KBM-7 (cell line): ENCODE measurements around the gene ACSM4.
"Not testable (repeated sequence)": the region's sequence is repeated elsewhere in the genome, so short reads cannot be mapped to it uniquely, and the experiment has no call there.

Experiments
- DNase-seq: peaks from one replicate; pipeline ENCODE4 v3.0.0-alpha.2; 2015
- in situ Hi-C: fragments of 300-500 bp; cut with MboI; formaldehyde crosslinking; loops from 2 replicates; pipeline ENCODE4 v1.14.3; 2020; ENCODE audit warnings: low sequenced_read_pairs, low pct_unique_long_range_greater_than_20kb, mixed read lengths

The ACSM4 gene

DNA sequence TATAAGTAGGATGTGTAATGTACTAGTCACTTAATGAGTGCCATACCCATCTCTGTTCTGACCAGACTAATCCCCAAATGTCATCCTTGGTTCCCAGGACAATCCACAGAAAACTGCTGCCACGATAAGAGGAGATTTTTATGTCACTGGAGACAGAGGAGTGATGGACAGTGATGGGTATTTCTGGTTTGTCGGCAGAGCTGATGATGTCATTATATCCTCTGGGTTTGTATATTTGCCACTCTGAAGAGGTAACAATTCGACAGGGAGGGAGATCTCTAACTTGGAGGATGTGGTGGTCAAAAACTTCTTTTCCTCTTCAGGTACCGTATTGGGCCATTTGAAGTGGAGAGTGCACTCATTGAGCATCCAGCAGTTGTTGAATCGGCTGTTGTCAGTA, 20.3 kb downstream of the ACSM4 start:
- DNase-seq = no peak
- in situ Hi-C loops = no loop called here

DNA sequence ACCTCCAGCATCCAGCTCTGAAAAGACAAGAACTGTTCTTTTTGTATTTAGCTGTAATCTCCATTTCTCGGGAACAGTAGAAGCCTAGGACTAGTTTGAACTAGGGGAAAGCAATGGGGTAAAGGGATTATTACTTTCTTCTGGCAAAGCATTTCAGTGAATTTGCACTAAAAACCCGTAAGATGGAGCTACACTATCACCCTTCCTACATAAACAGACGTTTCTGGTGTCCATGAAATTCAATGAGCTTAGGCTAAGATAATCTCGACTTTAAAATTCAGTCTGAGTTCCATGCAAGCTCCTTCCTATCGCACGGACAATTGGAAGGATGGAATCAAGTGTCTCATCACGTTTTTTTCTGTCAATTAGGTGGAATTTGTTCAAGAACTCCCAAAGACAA, 24.0 kb downstream of the ACSM4 start:
- DNase-seq = no peak
- in situ Hi-C loops = no loop called here

DNA sequence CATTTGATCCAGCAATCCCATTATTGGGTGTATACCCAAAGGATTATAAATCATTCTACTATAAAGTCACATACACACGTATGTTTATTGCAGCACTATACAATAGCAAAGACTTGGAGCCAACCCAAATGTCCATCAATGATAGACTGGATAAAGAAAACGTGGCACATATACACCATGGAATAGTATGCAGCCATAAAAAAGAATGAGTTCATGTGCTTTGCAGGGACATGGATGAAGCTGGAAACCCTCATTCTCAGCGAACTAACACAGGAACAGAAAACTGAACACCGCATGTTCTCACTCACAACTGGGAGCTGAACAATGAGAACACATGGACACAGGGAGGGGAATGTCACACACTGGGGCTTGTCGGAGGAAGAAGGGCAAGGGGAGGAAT, 33.9 kb downstream of the ACSM4 start:
- DNase-seq, in situ Hi-C loops: not testable (repeated sequence)

DNA sequence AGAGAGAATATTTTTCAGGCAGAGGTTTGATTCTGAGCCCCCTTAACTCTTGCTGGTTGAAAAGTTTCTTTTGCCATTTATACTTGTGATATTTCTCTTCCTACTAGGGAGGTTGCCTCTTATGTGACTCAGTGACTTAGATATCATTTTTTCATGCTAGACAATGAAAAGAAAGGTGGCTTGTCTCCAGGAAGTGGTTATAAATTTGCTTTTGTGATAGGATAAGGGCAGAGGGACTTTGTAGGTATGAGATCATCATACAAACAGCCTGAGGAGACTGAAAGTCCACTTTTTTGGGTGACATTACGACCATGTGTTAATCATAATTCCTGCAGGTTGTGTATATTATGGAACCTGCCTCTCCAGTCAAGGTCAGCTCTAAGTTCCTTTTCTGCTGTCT, 35.8 kb downstream of the ACSM4 start:
- no peak for DNase-seq
- in situ Hi-C loops = no loop called here

DNA sequence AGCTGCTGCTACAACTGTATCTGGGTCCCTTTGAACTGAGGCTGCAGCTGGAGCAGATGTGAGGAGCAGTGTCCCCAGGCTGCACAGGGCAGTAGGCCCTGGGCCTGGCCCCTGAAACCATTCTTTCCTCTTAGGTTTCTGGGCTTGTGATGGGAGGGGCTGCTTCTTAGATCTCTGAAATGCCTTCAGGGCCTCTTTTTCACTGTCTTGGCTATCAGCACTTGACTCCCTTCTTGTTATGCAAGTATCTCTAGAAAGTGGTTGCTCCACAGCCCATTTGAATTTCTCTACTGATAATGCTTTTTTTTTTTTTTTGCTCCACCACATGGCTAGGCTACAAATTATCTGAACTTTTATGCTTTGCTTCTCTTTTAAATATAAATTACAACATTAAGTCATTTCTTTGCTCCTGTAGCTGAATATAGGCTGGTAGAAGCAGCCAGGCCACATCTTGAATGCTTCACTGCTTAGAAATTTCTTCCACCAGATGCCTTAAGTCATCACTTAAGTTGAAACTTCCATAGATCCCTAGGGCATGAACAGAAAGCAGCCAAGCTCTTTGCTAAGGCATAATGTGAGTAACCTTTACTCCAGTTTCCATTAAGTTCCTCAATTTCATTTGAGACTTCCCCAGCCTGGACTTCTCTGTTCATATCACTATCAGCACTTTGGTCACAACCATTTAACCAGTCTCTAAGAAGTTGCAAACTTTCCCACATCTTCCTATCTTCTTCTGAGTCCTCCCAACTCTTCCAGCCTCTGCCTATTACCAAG, 41.1 kb downstream of the ACSM4 start:
- in situ Hi-C loops = no loop called here
- peak; percentile 58 for DNase-seq

DNA sequence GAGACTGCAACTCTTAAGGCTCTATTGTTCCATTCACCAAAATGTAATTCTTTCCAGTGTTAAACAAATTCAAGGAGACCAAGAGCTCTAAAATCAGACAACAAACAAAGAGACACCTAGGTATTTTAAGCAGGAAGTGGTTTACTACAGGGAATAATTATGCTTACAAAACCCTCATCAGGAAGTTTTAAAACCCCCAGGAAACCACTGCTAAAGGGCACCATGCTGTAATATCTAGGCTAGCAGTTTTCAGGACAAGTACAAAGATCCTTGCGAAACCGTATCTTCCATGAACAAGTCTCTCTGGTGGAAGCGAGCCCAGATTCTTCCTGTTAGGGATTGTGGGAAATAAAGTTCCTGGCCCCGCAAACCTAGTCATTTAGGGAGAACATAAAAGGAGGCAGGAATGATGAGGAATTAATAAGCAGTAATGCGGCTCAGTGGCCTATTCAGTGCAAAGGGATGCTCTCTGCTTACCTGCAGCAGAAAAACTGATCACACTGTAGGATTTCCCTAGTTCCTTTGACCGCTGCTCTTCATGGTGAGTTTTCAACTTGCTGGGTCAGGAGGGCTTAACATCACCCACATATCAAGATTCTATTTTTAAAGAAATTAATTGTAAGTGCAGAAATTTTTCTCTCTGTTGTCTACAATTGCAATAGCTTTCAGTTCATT, 42.8 kb downstream of the ACSM4 start:
- in situ Hi-C loops = no loop called here
- peak; percentile 65 for DNase-seq

DNA sequence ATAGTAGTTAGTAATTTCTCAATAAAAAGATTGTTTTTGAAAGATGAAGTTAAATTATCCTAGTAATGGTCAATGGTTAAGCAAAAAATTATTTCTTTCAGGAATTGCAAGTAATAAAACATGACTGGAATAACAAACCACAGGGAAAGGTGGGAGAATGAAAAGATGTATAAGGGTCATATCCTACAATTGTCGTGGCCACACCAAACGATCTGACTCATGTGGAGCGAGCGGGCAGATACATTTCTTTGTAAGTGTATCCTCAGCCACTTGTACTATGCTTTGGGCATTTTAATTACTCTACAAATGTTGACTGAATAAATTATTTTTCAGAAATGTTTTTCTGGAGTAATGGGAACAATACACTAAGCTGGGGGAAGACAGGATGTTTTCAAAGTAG, 45.5 kb downstream of the ACSM4 start:
- DNase-seq = no peak
- in situ Hi-C loops = no loop called here

DNA sequence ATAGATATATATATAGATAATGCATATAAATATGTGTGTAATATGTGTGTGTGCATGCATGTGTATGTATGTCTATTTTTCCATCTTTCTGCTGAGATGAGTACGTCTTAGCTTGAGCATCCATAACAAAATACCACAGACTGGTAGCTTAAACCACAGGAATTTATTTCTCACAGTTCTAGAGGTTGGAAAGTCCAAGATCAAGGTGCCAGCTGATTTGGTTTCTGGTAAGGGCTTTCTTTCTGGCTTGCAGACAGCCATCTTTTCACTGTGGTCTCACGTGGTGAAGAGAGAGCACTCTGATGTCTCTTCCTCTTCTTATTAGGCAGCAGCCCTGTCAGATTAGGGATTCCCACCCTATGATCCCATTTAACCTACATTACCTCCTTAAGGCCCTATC, 47.3 kb downstream of the ACSM4 start:
- DNase-seq = no peak
- in situ Hi-C loops = no loop called here

GRCh38 chr12:7352661-7353060, 48.8 kb downstream of the ACSM4 start:
- in situ Hi-C loops = no loop called here
- no peak for DNase-seq

- no peak for DNase-seq
- in situ Hi-C loops = no loop called here
Measured at GRCh38 chr12:7354529-7354928, 50.7 kb downstream of the ACSM4 start.

DNA sequence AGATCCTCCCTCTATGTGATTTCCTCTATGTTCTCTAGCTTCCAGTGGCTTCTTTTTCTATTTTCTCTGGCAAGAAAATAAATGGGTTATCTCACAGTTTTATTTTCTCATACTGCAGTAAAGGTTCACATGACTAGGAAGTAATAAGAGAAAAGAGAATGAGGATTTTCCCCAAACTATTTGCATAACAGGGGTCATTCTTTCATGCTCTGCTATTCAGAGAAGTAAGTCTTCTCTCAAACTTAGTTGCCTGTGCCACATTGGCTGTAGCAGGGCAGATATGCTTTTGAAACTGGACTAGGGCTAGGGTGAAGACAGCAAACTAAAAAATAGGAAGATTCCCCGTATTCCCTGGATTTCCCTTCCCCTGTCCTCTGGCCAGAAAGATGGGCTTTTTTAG, 57.4 kb downstream of the ACSM4 start:
- DNase-seq = no peak
- in situ Hi-C loops = no loop called here

- no peak for DNase-seq
- in situ Hi-C loops = no loop called here
Measured at GRCh38 chr12:7362734-7363133, 58.9 kb downstream of the ACSM4 start.

DNA sequence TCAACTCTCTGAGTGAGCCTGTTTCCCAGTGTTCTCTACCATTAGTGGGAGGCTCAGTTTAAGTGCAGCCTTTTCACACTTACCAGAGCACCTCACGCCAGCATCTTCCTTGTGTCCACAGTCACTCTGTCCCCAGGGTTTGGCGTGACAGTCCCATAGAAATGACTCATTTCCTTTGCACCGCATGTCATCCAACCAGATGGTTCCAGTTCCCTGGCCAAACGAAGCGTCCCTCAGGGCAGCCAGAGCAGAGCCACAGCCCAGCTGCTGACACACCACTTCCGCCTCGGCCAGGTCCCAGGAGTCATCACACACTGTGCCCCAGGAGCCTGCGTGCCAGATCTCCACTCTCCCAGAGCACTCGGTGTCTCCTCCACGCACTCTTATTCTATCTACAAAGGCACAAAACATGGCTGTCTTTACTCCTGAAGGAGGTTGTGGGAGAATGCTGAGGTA, 65.4 kb downstream of the ACSM4 start:
- DNase-seq = peak; percentile 87
- in situ Hi-C loops = no loop called here

DNA sequence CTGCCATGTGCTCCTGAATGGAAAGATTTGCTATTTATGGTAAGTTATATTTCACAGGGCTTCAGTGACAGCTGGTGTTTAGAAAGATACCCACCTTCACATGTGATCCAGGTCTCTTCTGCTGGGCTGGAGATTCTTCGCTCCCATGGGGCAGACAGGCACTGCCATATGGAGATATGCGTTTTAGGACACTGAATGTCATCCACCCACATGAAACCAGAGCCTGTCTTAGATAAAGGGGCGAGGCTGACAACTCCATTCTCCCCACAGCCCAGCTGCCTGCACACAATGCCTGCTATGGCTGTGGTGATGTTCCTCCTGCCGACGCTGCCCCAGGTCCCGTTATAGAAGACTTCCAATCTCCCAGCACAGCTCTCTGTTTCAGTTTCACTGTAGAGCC, 69.4 kb downstream of the ACSM4 start:
- DNase-seq = no peak
- in situ Hi-C loops = no loop called here

- peak; percentile 73 for DNase-seq
- in situ Hi-C loops = no loop called here
Measured at GRCh38 chr12:7374423-7375144, 70.7 kb downstream of the ACSM4 start.

DNA sequence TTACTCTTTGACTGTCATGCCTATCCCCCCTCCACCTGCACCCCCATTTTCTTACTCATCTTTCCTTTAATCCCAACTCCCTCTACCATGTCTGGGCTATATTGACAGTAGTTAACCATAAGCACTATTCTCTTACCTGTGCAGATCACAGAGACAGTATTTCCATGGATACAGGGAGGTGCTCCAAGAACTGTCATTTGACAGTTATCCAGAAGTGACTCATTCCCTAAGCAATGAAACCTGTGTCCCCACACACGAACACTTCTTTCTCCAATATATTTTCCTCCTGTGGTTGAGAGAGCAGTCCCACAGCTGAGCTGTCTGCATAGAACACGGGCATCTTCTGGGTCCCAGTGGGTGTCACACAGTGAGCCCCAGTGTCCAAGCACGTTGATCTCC, 71.3 kb downstream of the ACSM4 start:
- DNase-seq = no peak
- in situ Hi-C loops = no loop called here

- DNase-seq = no peak
- in situ Hi-C loops = no loop called here
Measured at GRCh38 chr12:7376196-7376595, 72.3 kb downstream of the ACSM4 start.
